Loucy (cell line): ENCODE measurements around the gene SYNE2.

Experiments
- CTCF ChIP-seq: fragments of 200-600 bp; sonication (generic); conservative IDR thresholded peaks from 2 replicates; pipeline ENCODE4 v1.5.1; 2014; ENCODE audit warnings: mild to moderate bottlenecking, antibody characterized with exemption, low read length
- EZH2phosphoT487 ChIP-seq: fragments of 200-600 bp; IDR thresholded peaks from 2 replicates; pipeline ENCODE4 v1.6.1; 2018; ENCODE audit warnings: antibody characterized with exemption, mild to moderate bottlenecking, moderate library complexity, borderline replicate concordance

- TF ChIP-seq CTCF (no peak), EZH2phosphoT487 (no peak)
Measured at GRCh38 chr14:63852817-63853731, at the start of gene SYNE2.
